ENCODE measurements around the gene TRIM33. TPM values are rescaled to one million over a fixed set of nuclear protein-coding genes. Genes with fewer than 3 reads are reported as not detected.

TRIM33 gene
- polyA plus RNA-seq, 1 of the 3 experiments (the other 2 are of a cell fraction), result 6.3 TPM

DNA sequence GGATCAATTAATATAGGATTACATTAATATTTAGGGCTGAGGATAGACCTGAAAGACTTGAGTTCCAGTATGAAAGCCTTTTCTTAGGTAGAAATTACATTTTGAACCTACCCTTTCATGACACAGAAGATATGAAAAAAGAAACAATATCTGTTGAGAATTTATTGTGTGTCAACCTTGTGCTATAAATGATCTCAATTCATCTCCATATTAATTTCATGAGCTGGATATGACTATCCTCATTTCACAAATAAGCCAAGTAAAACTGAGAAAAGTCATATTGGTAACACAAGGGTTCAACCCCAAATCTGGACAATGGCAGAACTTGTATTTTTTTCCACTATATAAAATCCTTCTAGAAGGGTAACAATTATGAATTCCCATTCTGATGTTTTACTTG is 120.0 kb downstream of the TRIM33 start:
- CTCF ChIA-PET, result interaction anchor here (0.5 to 1.1 kb wide), 3 partner anchors 38 to 229 kb away, joined by 3 to 4 read pairs (median 3); no protein-coding TSS in a partner anchor
- H3K9ac ChIP-seq, result no peak overlapping the region
- POLR2A ChIA-PET, result no interaction called here

More for the DNA sequence above, 120.0 kb downstream of the TRIM33 start:
- H3K4me2 ChIP-seq, result no peak overlapping the region
- H3K4me1 ChIP-seq (ENCODE audit: control insufficient read depth in 1 of 2, insufficient read depth in 2 of 2, low read depth in 1 of 2, low read length in 1 of 2), result no peaks in the 10 kb centered on the region
- no peak for DNase-seq
- H3F3A ChIP-seq (replicated peaks; ENCODE audit: insufficient read depth), result peaks cover 4% of the 10 kb centered on the region
- TF ChIP-seq, protein P1, sequence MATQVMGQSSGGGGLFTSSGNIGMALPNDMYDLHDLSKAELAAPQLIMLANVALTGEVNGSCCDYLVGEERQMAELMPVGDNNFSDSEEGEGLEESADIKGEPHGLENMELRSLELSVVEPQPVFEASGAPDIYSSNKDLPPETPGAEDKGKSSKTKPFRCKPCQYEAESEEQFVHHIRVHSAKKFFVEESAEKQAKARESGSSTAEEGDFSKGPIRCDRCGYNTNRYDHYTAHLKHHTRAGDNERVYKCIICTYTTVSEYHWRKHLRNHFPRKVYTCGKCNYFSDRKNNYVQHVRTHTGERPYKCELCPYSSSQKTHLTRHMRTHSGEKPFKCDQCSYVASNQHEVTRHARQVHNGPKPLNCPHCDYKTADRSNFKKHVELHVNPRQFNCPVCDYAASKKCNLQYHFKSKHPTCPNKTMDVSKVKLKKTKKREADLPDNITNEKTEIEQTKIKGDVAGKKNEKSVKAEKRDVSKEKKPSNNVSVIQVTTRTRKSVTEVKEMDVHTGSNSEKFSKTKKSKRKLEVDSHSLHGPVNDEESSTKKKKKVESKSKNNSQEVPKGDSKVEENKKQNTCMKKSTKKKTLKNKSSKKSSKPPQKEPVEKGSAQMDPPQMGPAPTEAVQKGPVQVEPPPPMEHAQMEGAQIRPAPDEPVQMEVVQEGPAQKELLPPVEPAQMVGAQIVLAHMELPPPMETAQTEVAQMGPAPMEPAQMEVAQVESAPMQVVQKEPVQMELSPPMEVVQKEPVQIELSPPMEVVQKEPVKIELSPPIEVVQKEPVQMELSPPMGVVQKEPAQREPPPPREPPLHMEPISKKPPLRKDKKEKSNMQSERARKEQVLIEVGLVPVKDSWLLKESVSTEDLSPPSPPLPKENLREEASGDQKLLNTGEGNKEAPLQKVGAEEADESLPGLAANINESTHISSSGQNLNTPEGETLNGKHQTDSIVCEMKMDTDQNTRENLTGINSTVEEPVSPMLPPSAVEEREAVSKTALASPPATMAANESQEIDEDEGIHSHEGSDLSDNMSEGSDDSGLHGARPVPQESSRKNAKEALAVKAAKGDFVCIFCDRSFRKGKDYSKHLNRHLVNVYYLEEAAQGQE (IDR thresholded peaks at IDR 0.05; ENCODE audit: low read depth, low read length), result no peak
- TF ChIP-seq RFX5 (IDR thresholded peaks at IDR 0.05; ENCODE audit: low read length) (no peak), RXRA (IDR thresholded peaks at IDR 0.05; ENCODE audit: borderline replicate concordance, low read depth) (no peak), FOXJ3 (CRISPR knock-in tag; IDR thresholded peaks at IDR 0.05) (no peak), GABPA (IDR thresholded peaks at IDR 0.05; ENCODE audit: low read depth) (no peak), SIN3A (IDR thresholded peaks at IDR 0.05; ENCODE audit: borderline replicate concordance, low read depth, low read length) (no peak), RCOR1 (IDR thresholded peaks at IDR 0.05; ENCODE audit: low read length) (no peak), EP300 (IDR thresholded peaks at IDR 0.05; ENCODE audit: borderline replicate concordance in 1 of 2, low read depth in 1 of 2, low read length in 1 of 2) (no peak), TAF1 (IDR thresholded peaks at IDR 0.05; ENCODE audit: borderline replicate concordance, low read depth, low read length) (no peak), TEAD4 (IDR thresholded peaks at IDR 0.05; ENCODE audit: borderline replicate concordance, insufficient read depth) (no peak), RAD21 (IDR thresholded peaks at IDR 0.05; ENCODE audit: low read length) (no peak), NRF1 (IDR thresholded peaks at IDR 0.05; ENCODE audit: low read depth, low read length) (no peak), MXI1 (IDR thresholded peaks at IDR 0.05; ENCODE audit: low read depth, low read length) (no peak), FOSL2 (IDR thresholded peaks at IDR 0.05; ENCODE audit: borderline replicate concordance, low read depth) (no peak), NFIC (IDR thresholded peaks at IDR 0.05; ENCODE audit: borderline replicate concordance) (no peak)
- TF ChIP-seq, protein P2, sequence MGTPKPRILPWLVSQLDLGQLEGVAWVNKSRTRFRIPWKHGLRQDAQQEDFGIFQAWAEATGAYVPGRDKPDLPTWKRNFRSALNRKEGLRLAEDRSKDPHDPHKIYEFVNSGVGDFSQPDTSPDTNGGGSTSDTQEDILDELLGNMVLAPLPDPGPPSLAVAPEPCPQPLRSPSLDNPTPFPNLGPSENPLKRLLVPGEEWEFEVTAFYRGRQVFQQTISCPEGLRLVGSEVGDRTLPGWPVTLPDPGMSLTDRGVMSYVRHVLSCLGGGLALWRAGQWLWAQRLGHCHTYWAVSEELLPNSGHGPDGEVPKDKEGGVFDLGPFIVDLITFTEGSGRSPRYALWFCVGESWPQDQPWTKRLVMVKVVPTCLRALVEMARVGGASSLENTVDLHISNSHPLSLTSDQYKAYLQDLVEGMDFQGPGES (IDR thresholded peaks at IDR 0.05; ENCODE audit: low read depth, low read length), result no peak
- TF ChIP-seq, protein P3, sequence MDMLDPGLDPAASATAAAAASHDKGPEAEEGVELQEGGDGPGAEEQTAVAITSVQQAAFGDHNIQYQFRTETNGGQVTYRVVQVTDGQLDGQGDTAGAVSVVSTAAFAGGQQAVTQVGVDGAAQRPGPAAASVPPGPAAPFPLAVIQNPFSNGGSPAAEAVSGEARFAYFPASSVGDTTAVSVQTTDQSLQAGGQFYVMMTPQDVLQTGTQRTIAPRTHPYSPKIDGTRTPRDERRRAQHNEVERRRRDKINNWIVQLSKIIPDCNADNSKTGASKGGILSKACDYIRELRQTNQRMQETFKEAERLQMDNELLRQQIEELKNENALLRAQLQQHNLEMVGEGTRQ (IDR thresholded peaks at IDR 0.05; ENCODE audit: borderline replicate concordance, low read depth, low read length), result no peak
- TF ChIP-seq, protein P4, sequence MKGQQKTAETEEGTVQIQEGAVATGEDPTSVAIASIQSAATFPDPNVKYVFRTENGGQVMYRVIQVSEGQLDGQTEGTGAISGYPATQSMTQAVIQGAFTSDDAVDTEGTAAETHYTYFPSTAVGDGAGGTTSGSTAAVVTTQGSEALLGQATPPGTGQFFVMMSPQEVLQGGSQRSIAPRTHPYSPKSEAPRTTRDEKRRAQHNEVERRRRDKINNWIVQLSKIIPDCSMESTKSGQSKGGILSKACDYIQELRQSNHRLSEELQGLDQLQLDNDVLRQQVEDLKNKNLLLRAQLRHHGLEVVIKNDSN (IDR thresholded peaks at IDR 0.05; ENCODE audit: borderline replicate concordance, low read depth), result no peak
- H3K79me2 ChIP-seq (ENCODE audit: insufficient read depth), result no peaks in the 10 kb centered on the region
- no peaks in the 10 kb centered on the region for H3K9me3 ChIP-seq
- H3K27ac ChIP-seq (ENCODE audit: low read depth in 2 of 2, low read length in 1 of 2), result no peak overlapping the region
- no peaks in the 10 kb centered on the region for H4K20me1 ChIP-seq (ENCODE audit: insufficient read depth)
- H2AFZ ChIP-seq (ENCODE audit: low read depth), result no peak overlapping the region
- H3K4me3 ChIP-seq (ENCODE audit: low read depth in 2 of 2, low read length in 1 of 2), result no peak overlapping the region
- H3K36me3 ChIP-seq (replicated peaks in 1 of 2; ENCODE audit: control insufficient read depth in 1 of 2, insufficient read depth in 2 of 2, low read length in 1 of 2), result peaks cover 49 to 57% of the 10 kb centered on the region in 2 experiments
- H3K27me3 ChIP-seq (ENCODE audit: insufficient read depth), result no peaks in the 10 kb centered on the region
- no peaks in the 10 kb centered on the region for H3K9me2 ChIP-seq
